GM23338 (cell line): Measurements from ENCODE around the gene IGSF21. TPM values are rescaled to one million over a fixed set of nuclear protein-coding genes. Genes with fewer than 3 reads are reported as not detected.

Experiments
- ATAC-seq: fragments of 200-7000 bp; cut with Tn5 transposase; 3 replicates; pipeline ENCODE4 v1.9.1; 2020
- DNase-seq: peaks from one replicate; pipeline ENCODE4 v3.0.0-alpha.2; 2015; ENCODE audit warnings: low spot score
- H2AFZ ChIP-seq: fragments of 200-600 bp; sonication (generic); 2 replicates; pipeline ENCODE4 v1.8.0; 2016; ENCODE audit warnings: antibody characterized with exemption, mild to moderate bottlenecking, moderate library complexity
- H3F3A ChIP-seq: fragments of 200-600 bp; sonication (generic); replicated peaks from 2 replicates; pipeline ENCODE4 v1.8.0; 2017; ENCODE audit warnings: antibody characterized with exemption, mixed run types, low read depth
- H3K27ac ChIP-seq: fragments of 200-600 bp; sonication (generic); 2 replicates; pipeline ENCODE4 v1.6.1; 2016; ENCODE audit warnings: low read depth
- H3K27me3 ChIP-seq: fragments of 200-600 bp; sonication (generic); 2 replicates; pipeline ENCODE4 v1.8.0; 2016; ENCODE audit warnings: mild to moderate bottlenecking, mixed run types, moderate library complexity; ENCODE audit not compliant: insufficient read depth
- H3K36me3 ChIP-seq: fragments of 200-600 bp; sonication (generic); 2 replicates; pipeline ENCODE4 v1.8.0; 2016; ENCODE audit warnings: mild to moderate bottlenecking; ENCODE audit not compliant: insufficient read depth
- H3K4me1 ChIP-seq: fragments of 200-600 bp; sonication (generic); 2 replicates; pipeline ENCODE4 v1.8.0; 2016; ENCODE audit warnings: mild to moderate bottlenecking, moderate library complexity; ENCODE audit not compliant: insufficient read depth
- H3K4me2 ChIP-seq: fragments of 200-600 bp; sonication (generic); 2 replicates; pipeline ENCODE4 v1.7.1; 2017; ENCODE audit warnings: mixed run types
- H3K4me3 ChIP-seq: fragments of 200-600 bp; sonication (generic); 2 replicates; pipeline ENCODE4 v1.6.1; 2016; ENCODE audit warnings: mixed run types
- H3K79me2 ChIP-seq: fragments of 200-600 bp; sonication (generic); replicated peaks from 2 replicates; pipeline ENCODE4 v1.8.0; 2017; ENCODE audit warnings: mild to moderate bottlenecking; ENCODE audit not compliant: insufficient read depth
- H3K9me2 ChIP-seq: fragments of 200-600 bp; sonication (generic); 2 replicates; pipeline ENCODE4 v1.8.0; 2017; ENCODE audit not compliant: insufficient read depth
- H4K20me1 ChIP-seq: fragments of 200-600 bp; sonication (generic); replicated peaks from 2 replicates; pipeline ENCODE4 v1.8.0; 2017; ENCODE audit warnings: mild to moderate bottlenecking; ENCODE audit not compliant: insufficient read depth
- H3K27ac Mint-ChIP-seq: 2 replicates; pipeline ENCODE4 v1.8.0; 2020; ENCODE audit warnings: inconsistent platforms, mild to moderate bottlenecking, moderate library complexity, mixed read lengths
- H3K27me3 Mint-ChIP-seq: 3 replicates; pipeline ENCODE4 v1.8.0; 2022; ENCODE audit warnings: low read depth, mild to moderate bottlenecking, moderate library complexity, mixed read lengths, inconsistent platforms; ENCODE audit not compliant: insufficient read depth, poor library complexity
- H3K36me3 Mint-ChIP-seq: 3 replicates; pipeline ENCODE4 v1.8.0; 2021; ENCODE audit warnings: low read depth, mild to moderate bottlenecking, inconsistent platforms, moderate library complexity, mixed read lengths
- H3K4me1 Mint-ChIP-seq: 3 replicates; pipeline ENCODE4 v1.8.0; 2020; ENCODE audit warnings: mild to moderate bottlenecking, inconsistent platforms, mixed read lengths
- H3K4me3 Mint-ChIP-seq: 3 replicates; pipeline ENCODE4 v1.8.0; 2021; ENCODE audit warnings: moderate library complexity, mild to moderate bottlenecking, inconsistent platforms, mixed read lengths
- H3K9me3 Mint-ChIP-seq: 3 replicates; pipeline ENCODE4 v1.8.0; 2020; ENCODE audit warnings: moderate library complexity, mild to moderate bottlenecking, inconsistent platforms, mixed read lengths
- CREB1 ChIP-seq: fragments of 250-450 bp; sonication (Bioruptor Pico); IDR thresholded peaks from 2 replicates; pipeline ENCODE4 v1.5.0; 2020; ENCODE audit warnings: low read depth, mild to moderate bottlenecking, moderate library complexity
- EZH2 ChIP-seq: fragments of 200-600 bp; sonication (generic); IDR thresholded peaks from one replicate; pipeline ENCODE4 v1.8.0; 2017; ENCODE audit warnings: antibody characterized with exemption, mild to moderate bottlenecking, low read depth; ENCODE audit not compliant: unreplicated experiment
- EZH2phosphoT487 ChIP-seq: fragments of 200-600 bp; sonication (generic); IDR thresholded peaks from one replicate; pipeline ENCODE4 v1.8.1; 2018; ENCODE audit warnings: antibody characterized with exemption; ENCODE audit not compliant: unreplicated experiment
- NANOG ChIP-seq: IDR thresholded peaks from 2 replicates; pipeline ENCODE4 v1.6.1; 2016; ENCODE audit warnings: antibody characterized with exemption, borderline replicate concordance
- POLR2AphosphoS5 ChIP-seq: IDR thresholded peaks from 2 replicates; pipeline ENCODE4 v1.6.1; 2016; ENCODE audit warnings: antibody characterized with exemption, low read depth
- STAT1 ChIP-seq: IDR thresholded peaks from one replicate; pipeline ENCODE4 v1.6.1; 2016; ENCODE audit warnings: antibody characterized with exemption; ENCODE audit not compliant: unreplicated experiment
- ZNF114 ChIP-seq: fragments of 250-450 bp; sonication (Bioruptor Pico); IDR thresholded peaks from 2 replicates; pipeline ENCODE4 v1.5.0; 2020; ENCODE audit warnings: mild to moderate bottlenecking, moderate library complexity
- ZNF331 ChIP-seq: fragments of 250-450 bp; sonication (Bioruptor Pico); IDR thresholded peaks from 2 replicates; pipeline ENCODE4 v1.5.0; 2020; ENCODE audit warnings: low read depth, mild to moderate bottlenecking, moderate library complexity
- polyA plus RNA-seq: library from polyadenylated mRNA; unstranded; fragments of >200 nt; fragmentation: Nextera tagmentation; extraction: Ambion mirVana; gene quantifications from 2 replicates; pipeline ENCODE4 v1.2.1, GENCODE V29; 2016
- total RNA-seq: library from RNA; depleted of rRNA; stranded (reverse); fragments of >200 nt; shearing (Covaris generic); gene quantifications from 2 replicates; pipeline ENCODE4 v1.2.3, GENCODE V29; 2014
- TF ChIP-seq, protein P1 (sequence below): IDR thresholded peaks from 2 replicates; pipeline ENCODE4 v1.6.1; 2016; ENCODE audit warnings: antibody characterized with exemption
- TF ChIP-seq, protein P2 (sequence below), 2 experiments: fragments of 200-600 bp in 1 of 2; sonication (generic) in 1 of 2; conservative IDR thresholded peaks; 2 replicates each; pipeline versions ENCODE4 v1.5.1 to v1.6.1; 2016 to 2017; ENCODE audit warnings: antibody characterized with exemption in 2 of 2, low read depth in 2 of 2, mild to moderate bottlenecking in 2 of 2, moderate library complexity in 1 of 2
- TF ChIP-seq, protein P3 (sequence below): fragments of 250-450 bp; sonication (Bioruptor Pico); IDR thresholded peaks from 2 replicates; pipeline ENCODE4 v1.5.0; 2020; ENCODE audit warnings: mild to moderate bottlenecking, moderate library complexity
- TF ChIP-seq, protein P4 (sequence below): IDR thresholded peaks from one replicate; pipeline ENCODE4 v1.6.1; 2018; ENCODE audit warnings: antibody characterized with exemption; ENCODE audit not compliant: unreplicated experiment

IGSF21 gene
- total and polyA plus RNA-seq, 2 experiments from 2014 or later, result 15.6 to 15.7 TPM

DNA sequence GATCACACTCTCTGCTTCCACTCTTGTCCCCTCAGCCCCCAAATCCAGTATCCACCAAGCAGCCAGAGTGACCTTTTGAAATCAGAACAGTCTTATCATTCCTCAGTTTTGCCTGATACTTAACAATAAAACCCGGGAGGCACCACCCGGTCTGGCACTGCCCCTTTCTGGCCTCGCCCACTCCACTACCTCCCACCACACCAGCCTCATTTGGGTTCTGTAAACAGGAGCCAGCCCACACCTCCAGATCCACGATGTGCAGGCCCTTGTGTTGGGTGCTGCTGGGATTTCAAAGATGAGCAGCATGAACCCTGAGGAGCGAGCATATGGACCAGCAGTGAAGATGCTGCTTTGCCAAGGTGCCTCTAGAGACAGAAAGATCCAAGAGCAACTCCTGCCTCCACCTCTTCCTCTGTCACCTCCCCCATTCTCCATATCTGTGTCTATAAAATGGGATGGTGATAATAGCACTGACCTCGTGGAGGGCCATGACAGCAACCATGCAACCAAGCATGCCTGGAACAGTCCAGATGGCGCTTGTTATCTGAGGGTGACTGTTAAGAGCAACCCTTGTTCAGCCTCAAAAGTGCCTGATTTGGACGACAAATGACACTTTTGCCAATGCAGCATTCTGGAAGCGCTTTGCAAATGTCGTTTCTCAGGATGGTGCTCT is 136.0 kb downstream of the IGSF21 start (continued):
- TF ChIP-seq EZH2phosphoT487 (no peak), ZNF114 (CRISPR knock-in tag) (no peak), ZNF331 (no peak), CREB1 (CRISPR knock-in tag) (no peak), STAT1 (no peak), EZH2 (no peak)

DNA sequence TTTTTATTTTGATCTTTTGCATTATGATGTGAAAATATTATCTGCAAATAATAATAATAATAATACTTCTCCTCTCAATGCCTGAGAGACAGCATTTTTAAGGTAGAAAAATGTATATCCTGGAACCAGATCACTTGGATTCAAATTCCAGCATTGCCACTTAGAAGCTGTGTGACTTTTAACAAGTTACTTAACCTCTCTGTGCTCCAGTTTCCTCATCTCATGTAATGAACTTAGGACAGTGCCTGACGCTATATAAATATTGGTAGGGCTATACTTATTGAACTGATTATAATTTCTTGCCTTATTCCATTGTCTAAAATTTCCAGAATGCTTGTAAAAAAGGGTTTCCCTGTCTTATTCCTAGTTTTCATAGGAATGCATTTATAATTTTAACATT is 137.2 kb downstream of the IGSF21 start:
- Histone ChIP-seq H3K36me3 (no peaks in the 10 kb centered on the region), H2AFZ (no peak overlapping the region), H4K20me1 (no peaks in the 10 kb centered on the region), H3K27ac (no peak overlapping the region), H3K9me2 (no peaks in the 10 kb centered on the region), H3K4me3 (no peak overlapping the region), H3F3A (no peaks in the 10 kb centered on the region), H3K79me2 (no peaks in the 10 kb centered on the region), H3K4me2 (no peak overlapping the region), H3K4me1 (0 out of 2 replicates have a peak, but pooled peaks cover 3% of the 10 kb centered on the region), H3K27me3 (no peaks in the 10 kb centered on the region)
- Mint-ChIP-seq H3K27ac (no peak overlapping the region), H3K4me1 (peaks cover 6% of the 10 kb centered on the region), H3K36me3 (no peaks in the 10 kb centered on the region), H3K4me3 (no peak overlapping the region), H3K27me3 (peaks cover under 1% of the 10 kb centered on the region), H3K9me3 (no peaks in the 10 kb centered on the region)
- DNase-seq (no peak), ATAC-seq (no peak)
- TF ChIP-seq ZNF331 (no peak), NANOG (no peak), EZH2phosphoT487 (no peak), CREB1 (CRISPR knock-in tag) (no peak), STAT1 (no peak), POLR2AphosphoS5 (no peak), ZNF114 (CRISPR knock-in tag) (no peak), EZH2 (no peak)
- TF ChIP-seq, protein P1, sequence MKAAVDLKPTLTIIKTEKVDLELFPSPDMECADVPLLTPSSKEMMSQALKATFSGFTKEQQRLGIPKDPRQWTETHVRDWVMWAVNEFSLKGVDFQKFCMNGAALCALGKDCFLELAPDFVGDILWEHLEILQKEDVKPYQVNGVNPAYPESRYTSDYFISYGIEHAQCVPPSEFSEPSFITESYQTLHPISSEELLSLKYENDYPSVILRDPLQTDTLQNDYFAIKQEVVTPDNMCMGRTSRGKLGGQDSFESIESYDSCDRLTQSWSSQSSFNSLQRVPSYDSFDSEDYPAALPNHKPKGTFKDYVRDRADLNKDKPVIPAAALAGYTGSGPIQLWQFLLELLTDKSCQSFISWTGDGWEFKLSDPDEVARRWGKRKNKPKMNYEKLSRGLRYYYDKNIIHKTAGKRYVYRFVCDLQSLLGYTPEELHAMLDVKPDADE, result no peak
- TF ChIP-seq, protein P2, sequence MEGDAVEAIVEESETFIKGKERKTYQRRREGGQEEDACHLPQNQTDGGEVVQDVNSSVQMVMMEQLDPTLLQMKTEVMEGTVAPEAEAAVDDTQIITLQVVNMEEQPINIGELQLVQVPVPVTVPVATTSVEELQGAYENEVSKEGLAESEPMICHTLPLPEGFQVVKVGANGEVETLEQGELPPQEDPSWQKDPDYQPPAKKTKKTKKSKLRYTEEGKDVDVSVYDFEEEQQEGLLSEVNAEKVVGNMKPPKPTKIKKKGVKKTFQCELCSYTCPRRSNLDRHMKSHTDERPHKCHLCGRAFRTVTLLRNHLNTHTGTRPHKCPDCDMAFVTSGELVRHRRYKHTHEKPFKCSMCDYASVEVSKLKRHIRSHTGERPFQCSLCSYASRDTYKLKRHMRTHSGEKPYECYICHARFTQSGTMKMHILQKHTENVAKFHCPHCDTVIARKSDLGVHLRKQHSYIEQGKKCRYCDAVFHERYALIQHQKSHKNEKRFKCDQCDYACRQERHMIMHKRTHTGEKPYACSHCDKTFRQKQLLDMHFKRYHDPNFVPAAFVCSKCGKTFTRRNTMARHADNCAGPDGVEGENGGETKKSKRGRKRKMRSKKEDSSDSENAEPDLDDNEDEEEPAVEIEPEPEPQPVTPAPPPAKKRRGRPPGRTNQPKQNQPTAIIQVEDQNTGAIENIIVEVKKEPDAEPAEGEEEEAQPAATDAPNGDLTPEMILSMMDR (conservative IDR thresholded peaks at IDR 0.05; ENCODE audit: low read depth in 2 of 2), result no peak
- TF ChIP-seq, protein P3, sequence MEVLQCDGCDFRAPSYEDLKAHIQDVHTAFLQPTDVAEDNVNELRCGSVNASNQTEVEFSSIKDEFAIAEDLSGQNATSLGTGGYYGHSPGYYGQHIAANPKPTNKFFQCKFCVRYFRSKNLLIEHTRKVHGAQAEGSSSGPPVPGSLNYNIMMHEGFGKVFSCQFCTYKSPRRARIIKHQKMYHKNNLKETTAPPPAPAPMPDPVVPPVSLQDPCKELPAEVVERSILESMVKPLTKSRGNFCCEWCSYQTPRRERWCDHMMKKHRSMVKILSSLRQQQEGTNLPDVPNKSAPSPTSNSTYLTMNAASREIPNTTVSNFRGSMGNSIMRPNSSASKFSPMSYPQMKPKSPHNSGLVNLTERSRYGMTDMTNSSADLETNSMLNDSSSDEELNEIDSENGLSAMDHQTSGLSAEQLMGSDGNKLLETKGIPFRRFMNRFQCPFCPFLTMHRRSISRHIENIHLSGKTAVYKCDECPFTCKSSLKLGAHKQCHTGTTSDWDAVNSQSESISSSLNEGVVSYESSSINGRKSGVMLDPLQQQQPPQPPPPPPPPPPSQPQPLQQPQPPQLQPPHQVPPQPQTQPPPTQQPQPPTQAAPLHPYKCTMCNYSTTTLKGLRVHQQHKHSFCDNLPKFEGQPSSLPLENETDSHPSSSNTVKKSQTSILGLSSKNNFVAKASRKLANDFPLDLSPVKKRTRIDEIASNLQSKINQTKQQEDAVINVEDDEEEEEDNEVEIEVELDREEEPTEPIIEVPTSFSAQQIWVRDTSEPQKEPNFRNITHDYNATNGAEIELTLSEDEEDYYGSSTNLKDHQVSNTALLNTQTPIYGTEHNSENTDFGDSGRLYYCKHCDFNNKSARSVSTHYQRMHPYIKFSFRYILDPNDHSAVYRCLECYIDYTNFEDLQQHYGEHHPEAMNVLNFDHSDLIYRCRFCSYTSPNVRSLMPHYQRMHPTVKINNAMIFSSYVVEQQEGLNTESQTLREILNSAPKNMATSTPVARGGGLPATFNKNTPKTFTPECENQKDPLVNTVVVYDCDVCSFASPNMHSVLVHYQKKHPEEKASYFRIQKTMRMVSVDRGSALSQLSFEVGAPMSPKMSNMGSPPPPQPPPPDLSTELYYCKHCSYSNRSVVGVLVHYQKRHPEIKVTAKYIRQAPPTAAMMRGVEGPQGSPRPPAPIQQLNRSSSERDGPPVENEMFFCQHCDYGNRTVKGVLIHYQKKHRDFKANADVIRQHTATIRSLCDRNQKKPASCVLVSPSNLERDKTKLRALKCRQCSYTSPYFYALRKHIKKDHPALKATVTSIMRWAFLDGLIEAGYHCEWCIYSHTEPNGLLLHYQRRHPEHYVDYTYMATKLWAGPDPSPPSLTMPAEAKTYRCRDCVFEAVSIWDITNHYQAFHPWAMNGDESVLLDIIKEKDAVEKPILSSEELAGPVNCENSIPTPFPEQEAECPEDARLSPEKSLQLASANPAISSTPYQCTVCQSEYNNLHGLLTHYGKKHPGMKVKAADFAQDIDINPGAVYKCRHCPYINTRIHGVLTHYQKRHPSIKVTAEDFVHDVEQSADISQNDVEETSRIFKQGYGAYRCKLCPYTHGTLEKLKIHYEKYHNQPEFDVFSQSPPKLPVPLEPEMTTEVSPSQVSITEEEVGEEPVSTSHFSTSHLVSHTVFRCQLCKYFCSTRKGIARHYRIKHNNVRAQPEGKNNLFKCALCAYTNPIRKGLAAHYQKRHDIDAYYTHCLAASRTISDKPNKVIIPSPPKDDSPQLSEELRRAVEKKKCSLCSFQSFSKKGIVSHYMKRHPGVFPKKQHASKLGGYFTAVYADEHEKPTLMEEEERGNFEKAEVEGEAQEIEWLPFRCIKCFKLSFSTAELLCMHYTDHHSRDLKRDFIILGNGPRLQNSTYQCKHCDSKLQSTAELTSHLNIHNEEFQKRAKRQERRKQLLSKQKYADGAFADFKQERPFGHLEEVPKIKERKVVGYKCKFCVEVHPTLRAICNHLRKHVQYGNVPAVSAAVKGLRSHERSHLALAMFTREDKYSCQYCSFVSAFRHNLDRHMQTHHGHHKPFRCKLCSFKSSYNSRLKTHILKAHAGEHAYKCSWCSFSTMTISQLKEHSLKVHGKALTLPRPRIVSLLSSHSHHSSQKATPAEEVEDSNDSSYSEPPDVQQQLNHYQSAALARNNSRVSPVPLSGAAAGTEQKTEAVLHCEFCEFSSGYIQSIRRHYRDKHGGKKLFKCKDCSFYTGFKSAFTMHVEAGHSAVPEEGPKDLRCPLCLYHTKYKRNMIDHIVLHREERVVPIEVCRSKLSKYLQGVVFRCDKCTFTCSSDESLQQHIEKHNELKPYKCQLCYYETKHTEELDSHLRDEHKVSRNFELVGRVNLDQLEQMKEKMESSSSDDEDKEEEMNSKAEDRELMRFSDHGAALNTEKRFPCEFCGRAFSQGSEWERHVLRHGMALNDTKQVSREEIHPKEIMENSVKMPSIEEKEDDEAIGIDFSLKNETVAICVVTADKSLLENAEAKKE, result no peak
- TF ChIP-seq, protein P4, sequence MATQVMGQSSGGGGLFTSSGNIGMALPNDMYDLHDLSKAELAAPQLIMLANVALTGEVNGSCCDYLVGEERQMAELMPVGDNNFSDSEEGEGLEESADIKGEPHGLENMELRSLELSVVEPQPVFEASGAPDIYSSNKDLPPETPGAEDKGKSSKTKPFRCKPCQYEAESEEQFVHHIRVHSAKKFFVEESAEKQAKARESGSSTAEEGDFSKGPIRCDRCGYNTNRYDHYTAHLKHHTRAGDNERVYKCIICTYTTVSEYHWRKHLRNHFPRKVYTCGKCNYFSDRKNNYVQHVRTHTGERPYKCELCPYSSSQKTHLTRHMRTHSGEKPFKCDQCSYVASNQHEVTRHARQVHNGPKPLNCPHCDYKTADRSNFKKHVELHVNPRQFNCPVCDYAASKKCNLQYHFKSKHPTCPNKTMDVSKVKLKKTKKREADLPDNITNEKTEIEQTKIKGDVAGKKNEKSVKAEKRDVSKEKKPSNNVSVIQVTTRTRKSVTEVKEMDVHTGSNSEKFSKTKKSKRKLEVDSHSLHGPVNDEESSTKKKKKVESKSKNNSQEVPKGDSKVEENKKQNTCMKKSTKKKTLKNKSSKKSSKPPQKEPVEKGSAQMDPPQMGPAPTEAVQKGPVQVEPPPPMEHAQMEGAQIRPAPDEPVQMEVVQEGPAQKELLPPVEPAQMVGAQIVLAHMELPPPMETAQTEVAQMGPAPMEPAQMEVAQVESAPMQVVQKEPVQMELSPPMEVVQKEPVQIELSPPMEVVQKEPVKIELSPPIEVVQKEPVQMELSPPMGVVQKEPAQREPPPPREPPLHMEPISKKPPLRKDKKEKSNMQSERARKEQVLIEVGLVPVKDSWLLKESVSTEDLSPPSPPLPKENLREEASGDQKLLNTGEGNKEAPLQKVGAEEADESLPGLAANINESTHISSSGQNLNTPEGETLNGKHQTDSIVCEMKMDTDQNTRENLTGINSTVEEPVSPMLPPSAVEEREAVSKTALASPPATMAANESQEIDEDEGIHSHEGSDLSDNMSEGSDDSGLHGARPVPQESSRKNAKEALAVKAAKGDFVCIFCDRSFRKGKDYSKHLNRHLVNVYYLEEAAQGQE, result no peak
